Measurements from ENCODE around the gene PDZD8. TPM values are rescaled to one million over a fixed set of nuclear protein-coding genes. Genes with fewer than 3 reads are reported as not detected.
"Not testable (repeated sequence)": the region's sequence is repeated elsewhere in the genome, so short reads cannot be mapped to it uniquely, and the experiment has no call there.

The PDZD8 gene
- total RNA-seq, 1 donor from 2014 or later = 16.6 TPM

- intact Hi-C loops (cut with DNase I) = no loop called here
- ATAC-seq (ENCODE audit: poor library complexity) (no peak), DNase-seq (no peak)
These were observed 128.1 kb downstream of the PDZD8 start for GRCh38 chr10:117246997-117247671.

- DNase-seq (no peak), ATAC-seq (ENCODE audit: poor library complexity) (no peak)
- intact Hi-C loops (cut with DNase I) = no loop called here
These were observed 132.8 kb downstream of the PDZD8 start for GRCh38 chr10:117242463-117242832.

GRCh38 chr10:117241541-117242462 lies 133.4 kb downstream of the PDZD8 start:
- ATAC-seq (ENCODE audit: poor library complexity) = no peak
- DNase-seq = no peak
- intact Hi-C loops (cut with DNase I) = no loop called here

GRCh38 chr10:117240621-117241529 lies 134.4 kb downstream of the PDZD8 start, which contains the start of gene SLC18A2:
Gene SLC18A2, plus strand, starts transcription at chr10:117241114. Its CDS starts 580 bp downstream, at chr10:117241694.
- DNase-seq (no peak), ATAC-seq (ENCODE audit: poor library complexity) (no peak)
- intact Hi-C loops (cut with DNase I) = no loop called here

- no peak for ATAC-seq (ENCODE audit: poor library complexity)
- no peak for DNase-seq
- intact Hi-C loops (cut with DNase I) = no loop called here
These were observed 135.3 kb downstream of the PDZD8 start for GRCh38 chr10:117239721-117240620.

GRCh38 chr10:117239051-117239450 lies 136.2 kb downstream of the PDZD8 start:
- no peak for ATAC-seq (ENCODE audit: poor library complexity)
- intact Hi-C loops (cut with DNase I) = no loop called here
- no peak for DNase-seq

GRCh38 chr10:117237401-117237991 lies 137.7 kb downstream of the PDZD8 start:
- no peak for DNase-seq
- ATAC-seq (ENCODE audit: poor library complexity) = no peak
- intact Hi-C loops (cut with DNase I) = no loop called here

GRCh38 chr10:117230107-117230506 lies 145.1 kb downstream of the PDZD8 start:
- DNase-seq; intact Hi-C loops (cut with DNase I); ATAC-seq (ENCODE audit: poor library complexity): not testable (repeated sequence)

- DNase-seq = no peak
- ATAC-seq (ENCODE audit: poor library complexity) = no peak
- intact Hi-C loops (cut with DNase I) = no loop called here
These were observed 147.0 kb downstream of the PDZD8 start for GRCh38 chr10:117228210-117228609.

Other genes with a start within 250 kb of the PDZD8 start
- gene VAX1, start 237.2 kb downstream of the PDZD8 start, total RNA-seq = not detected
- gene KCNK18, start 178.0 kb downstream of the PDZD8 start, total RNA-seq = not detected
- 0.22 TPM for gene SLC18A2, start 134.3 kb downstream of the PDZD8 start, total RNA-seq
- gene EMX2, start 167.3 kb upstream of the PDZD8 start, total RNA-seq = not detected